GM13976 (cell line): Measurements from ENCODE around the gene AFAP1L2.

Source experiments
- DNase-seq: peaks from one replicate; pipeline ENCODE4 v3.0.0; 2012; ENCODE audit warnings: low spot score
- CTCF ChIP-seq: IDR thresholded peaks from 2 replicates; pipeline ENCODE4 v1.5.1; 2012; ENCODE audit warnings: borderline replicate concordance, mild to moderate bottlenecking; ENCODE audit not compliant: insufficient read depth; ENCODE audit errors: extremely low read depth, missing control alignments, control extremely low read depth
- in situ Hi-C: fragments of 300-500 bp; cut with MboI; formaldehyde crosslinking; loops from one replicate; pipeline ENCODE4 v1.12.0; 2022; ENCODE audit warnings: low sequenced_read_pairs, mixed read lengths, inconsistent platforms; ENCODE audit not compliant: unreplicated experiment

Gene AFAP1L2

GRCh38 chr10:114389426-114389825, 14.9 kb downstream of the AFAP1L2 start:
- no peak for DNase-seq

GRCh38 chr10:114388275-114388674, 16.0 kb downstream of the AFAP1L2 start:
- in situ Hi-C loops, result no loop called here
- DNase-seq, result peak; percentile 73
- TF ChIP-seq CTCF, result no peak

More at GRCh38 chr10:114389426-114389825, 14.9 kb downstream of the AFAP1L2 start:
- in situ Hi-C loops, result no loop called here
- no peak for TF ChIP-seq CTCF

- no peak for DNase-seq
- no peak for TF ChIP-seq CTCF
- in situ Hi-C loops, result no loop called here
Observed at GRCh38 chr10:114387784-114388183, 16.5 kb downstream of the AFAP1L2 start.

- no peak for DNase-seq
- in situ Hi-C loops, result no loop called here
- TF ChIP-seq CTCF, result no peak
Observed at GRCh38 chr10:114386452-114386851, 17.9 kb downstream of the AFAP1L2 start.

- in situ Hi-C loops, result no loop called here
- DNase-seq, result no peak
- no peak for TF ChIP-seq CTCF
Observed at GRCh38 chr10:114385557-114385956, 18.7 kb downstream of the AFAP1L2 start.

- in situ Hi-C loops, result no loop called here
- no peak for DNase-seq
- no peak for TF ChIP-seq CTCF
Observed at GRCh38 chr10:114384601-114385000, 19.7 kb downstream of the AFAP1L2 start.

GRCh38 chr10:114384181-114384580, 20.1 kb downstream of the AFAP1L2 start:
- DNase-seq, result no peak
- TF ChIP-seq CTCF, result no peak
- in situ Hi-C loops, result no loop called here
